ENCODE measurements around the gene ADCY1.

ADCY1 gene

DNA sequence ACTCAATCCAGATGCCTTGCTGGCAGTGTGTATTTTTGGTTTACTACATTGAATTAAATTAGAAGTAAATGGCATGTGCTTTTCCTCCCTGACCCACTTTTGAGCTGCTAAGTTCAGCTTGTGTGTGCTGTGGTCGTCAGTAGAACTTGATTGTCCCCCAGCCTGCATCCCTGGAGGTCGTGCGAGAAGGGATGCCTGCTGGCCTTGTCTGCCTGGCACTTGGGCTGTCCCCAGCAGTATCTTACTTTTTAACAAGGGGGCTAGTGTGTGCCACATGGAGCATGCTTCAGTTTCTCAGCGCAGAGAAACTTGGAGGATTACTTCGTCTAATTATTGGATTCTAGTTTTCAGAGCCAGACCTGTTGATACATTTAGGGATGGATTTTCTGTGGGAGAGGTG lies 80.2 kb downstream of the ADCY1 start:
- DNase-seq: no peak

DNA sequence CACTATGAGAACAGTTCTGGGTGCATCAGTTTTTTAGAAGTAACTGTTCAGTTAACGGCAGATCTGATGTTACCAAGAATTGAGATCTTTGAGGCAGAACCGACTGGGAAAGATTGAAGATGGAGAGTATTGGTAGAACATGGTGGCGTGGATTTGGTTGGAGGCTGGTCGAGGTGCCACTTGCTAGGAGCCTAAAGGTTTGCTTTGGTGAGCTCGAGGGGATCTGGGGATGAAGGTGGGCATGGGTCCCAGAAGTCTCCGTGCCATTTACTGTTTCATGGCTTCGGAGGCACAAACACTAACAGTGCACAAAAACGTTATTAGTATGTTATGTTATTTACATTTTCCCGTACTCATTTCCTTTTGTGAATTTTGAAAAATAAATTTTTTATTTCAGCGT lies 81.4 kb downstream of the ADCY1 start:
- no peak for DNase-seq

DNA sequence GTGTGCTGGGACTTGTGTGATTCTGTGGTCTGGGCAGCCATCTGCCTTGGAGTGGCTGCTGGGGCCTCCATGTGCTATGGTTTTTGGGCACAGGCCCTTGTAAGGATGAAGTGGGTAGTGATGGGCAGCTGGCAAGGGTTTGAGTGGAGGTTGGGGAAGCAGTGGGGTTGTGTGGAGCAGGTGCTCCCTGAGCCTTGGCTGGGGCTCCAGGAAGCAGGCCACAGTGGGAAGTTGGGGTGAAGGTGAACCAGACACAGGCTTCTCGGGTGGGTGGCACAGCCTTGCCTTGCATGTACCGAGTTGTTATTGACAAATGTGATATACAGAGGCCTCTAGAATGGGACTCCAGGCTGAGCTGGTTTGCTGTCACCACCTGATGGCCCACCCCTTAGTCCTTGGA lies 82.3 kb downstream of the ADCY1 start:
- no peak for DNase-seq

DNA sequence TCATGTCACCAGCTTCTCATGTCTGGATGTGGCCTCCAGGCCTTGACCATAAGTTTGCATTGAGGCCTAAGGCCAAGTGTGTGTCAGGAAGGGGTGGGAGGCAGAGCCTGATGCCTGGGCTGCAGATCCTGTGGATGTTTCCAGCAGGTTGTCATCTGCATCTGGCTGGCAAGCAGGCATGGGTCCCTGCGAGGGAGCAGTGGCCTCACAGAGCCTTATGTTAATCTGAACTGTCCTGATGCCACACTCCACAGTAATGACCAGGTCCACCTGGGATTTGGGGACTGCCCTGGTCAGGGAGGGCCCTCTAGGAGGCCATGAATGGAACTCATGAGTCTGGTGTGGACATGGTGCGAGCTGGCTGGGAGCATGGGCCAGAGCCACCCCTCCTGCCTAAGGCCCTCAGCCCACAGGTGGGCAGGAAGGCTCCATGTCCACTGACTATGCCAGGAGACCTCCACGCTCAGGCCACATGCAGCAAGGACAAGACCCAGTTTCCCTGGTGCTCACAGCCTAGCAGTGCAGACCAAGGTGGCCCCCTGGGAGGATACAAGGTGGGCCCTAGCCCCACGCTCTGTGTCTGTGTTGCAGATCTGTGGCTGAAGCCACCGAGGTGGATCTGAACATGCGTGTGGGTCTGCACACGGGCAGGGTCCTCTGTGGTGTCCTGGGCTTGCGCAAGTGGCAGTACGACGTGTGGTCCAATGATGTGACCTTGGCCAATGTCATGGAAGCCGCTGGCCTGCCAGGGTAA lies 83.1 kb downstream of the ADCY1 start:
- no peak for DNase-seq

DNA sequence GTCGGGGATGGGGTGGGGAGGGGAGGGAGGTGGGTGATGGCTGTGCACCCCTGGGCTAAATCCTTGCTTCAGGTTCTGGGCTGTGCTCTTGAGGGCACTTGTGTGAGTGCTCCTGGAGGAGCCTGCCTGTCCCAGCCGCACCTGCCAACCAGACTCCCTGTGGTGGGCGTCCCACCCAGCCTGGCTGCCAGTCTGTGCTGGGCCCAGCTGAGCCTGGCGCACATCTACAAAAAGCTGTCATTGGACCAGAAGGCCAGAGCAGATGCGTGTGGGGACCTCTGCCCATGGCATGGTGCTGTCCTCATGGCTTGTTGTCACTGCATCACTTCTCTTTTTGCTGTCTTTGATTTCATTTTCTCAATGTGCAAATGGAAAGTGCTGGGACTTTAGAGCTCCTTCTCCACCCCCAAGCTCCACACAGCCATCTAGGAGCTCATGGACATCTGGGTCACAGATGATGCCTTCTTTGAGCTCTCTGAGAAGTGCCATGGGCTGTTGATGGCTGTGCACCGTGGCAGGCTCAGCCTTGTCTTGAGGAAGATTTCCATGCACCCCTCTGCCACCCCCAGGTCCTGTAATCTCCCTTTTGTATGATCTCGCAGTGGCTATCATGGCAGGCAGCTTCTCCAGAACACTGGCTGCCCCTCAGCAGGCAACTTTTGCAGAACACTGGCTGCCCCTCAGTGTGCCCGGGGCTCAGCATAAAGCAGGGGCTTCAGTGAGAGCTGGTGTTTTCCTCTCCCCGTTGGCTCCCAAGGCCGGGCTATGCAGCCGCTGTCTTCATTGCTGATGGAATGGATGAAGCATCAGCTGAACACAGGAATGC lies 83.9 kb downstream of the ADCY1 start:
- DNase-seq: no peak

DNA sequence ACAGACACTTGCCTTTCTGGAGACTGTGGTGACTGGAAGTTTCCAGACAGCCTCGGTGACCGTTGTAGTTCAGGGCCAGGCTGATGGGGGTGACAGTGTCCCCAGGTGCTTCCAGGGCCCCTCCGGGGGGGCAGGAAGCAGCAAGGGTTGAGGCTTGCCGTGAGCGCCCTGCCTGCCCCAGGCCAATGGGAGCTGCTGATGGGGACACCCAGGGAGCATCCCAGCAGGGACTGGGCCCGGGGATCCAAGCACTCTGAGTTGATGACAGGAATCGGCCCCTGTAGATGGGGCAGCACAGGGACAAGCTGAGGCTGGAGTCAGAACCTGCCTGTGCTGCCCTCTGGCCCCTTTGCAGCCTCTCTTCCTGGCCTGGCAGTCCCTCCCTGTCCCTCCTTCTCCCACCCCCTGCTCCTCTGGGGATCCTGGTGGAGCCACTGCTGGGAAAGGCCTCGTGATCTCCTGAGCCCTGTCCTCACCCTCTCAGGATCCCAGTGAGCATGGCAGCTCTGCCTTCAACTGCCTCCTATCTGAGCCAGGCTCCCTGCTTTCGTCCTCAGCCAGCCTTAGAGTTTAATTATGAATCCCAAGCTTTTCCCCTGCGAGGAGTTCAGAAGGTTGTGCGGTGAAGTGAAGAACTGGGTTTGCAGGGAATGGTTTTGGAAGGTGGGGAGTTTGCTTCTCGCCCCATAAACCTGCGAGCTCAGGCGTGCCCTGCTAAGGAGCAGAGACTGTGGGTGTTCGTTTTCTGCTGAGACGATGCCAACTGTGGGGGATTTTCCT lies 84.7 kb downstream of the ADCY1 start:
- no peak for DNase-seq

DNA sequence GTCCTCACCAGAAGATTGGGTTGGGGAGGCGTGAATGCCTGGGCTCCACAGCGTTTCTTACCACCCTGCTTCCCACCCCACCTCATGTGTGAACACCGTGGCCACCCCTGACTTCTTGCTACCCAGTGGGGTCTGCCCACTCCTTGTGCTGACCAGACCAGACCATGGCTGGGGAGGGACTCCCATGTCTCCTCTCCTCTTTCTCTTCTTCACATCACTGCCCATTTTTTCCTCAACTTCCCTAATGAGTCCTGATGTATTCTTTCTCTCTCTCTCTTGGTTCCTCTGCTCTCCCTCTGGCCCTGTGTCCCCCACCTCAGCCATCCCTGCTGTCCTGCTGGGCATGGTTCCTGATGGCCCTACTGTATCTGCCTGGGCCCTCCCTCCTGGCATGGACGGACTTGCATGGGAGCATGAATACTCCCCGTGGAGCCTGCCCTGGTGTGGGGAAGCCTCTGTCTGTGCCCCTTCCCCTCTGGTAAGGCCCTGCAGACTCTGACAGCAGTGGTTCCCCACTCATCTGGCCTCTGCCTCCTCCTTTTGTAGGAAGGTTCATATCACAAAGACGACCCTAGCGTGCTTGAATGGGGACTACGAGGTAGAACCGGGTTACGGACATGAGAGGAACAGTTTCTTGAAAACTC lies 85.5 kb downstream of the ADCY1 start:
- no peak for DNase-seq

DNA sequence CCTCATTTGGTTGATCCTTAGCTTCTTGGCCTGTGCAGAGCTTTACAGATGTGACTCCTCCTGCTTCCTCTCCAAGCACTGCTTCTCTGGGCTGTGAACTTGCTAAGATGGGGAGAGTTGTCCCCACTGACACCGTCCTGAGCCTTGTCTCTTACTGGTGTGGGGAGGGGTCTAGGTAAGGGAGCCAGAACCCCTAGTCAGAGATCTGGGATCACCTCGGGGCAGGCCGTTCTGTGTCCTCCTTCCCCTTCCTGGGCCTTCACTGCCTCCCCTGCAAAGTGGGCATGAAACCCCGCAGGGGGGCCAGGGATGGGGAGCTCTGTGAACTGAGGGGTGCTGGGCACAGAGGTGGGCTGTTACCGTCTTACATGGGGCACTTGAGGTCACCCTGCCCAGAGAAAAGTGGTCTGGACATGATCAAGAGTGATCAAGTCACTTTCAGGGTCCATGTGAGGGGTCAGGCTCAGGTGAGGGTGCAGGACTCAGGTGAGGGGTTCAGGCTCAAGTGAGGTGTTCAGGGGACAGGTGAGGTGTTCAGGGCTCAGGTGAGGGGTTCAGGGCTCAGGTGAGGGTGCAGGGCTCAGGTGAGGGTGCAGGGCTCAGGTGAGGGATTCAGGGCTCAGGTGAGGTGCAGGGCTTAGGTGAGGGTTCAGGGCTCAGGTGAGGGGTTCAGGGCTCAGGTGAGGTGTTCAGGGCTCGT lies 86.2 kb downstream of the ADCY1 start:
- no peak for DNase-seq

DNA sequence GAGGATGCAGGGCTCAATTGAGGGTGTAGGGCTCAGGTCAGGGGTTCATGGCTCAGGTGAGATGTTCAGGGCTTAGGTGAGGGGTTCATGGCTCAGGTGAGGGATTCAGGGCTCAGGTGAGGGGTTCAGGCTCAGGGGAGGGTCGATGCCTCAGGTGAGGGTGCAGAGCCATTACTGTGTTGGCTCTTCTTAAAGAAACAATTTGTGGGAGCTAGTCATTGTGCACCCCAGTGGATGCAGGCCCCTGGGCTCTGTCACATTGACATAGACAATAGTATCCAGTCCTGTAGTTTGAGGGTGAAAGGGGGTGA lies 86.7 kb downstream of the ADCY1 start:
- DNase-seq: no peak

DNA sequence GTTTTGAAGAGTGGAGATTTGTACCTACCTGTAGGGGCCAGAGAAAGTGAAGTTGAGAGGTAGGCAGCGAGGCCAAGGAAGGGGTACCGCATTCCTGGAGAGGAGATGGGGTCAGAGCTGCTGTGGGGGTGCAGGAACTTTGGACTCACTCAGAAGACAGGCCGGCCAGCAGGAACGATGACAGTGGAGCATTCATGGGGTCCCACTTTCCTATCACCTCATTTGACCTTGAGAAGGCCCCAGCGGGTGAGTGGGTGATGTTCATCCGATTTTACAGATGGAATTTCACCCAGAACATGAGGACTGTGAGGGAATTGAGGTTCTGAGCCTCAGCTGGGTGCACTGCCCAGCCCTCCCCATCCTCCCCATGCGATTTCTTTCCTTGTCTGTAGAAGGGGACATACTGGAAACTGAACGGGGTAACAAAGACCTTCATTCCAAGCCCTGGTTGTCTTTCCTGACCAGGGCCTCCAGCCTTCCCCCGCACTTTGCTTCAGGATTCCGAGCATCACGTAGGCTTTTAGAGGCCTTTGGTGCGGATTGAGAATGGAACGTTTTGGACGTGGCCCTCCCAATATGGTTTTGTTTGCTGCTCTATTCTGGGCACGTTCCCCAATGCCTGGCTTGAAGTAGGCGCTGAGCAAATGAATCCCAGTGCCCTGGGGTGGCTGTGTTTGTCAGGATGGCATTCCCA lies 87.3 kb downstream of the ADCY1 start:
- no peak for DNase-seq

DNA sequence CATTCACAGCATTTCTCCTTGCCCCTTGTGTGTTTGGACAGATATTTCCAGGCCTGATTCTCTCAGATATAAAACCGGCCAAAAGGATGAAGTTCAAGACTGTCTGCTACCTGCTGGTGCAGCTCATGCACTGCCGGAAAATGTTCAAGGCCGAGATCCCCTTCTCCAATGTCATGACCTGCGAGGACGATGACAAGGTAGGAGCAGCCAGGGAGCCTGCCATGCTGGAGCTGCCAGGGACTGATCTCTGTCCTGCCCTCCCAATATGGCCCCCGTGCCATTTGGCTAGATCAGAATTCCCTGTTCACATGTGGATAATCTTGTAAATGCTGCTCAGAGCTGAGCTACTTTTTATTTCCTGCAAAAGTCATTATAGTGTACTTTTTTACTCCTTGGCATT lies 87.8 kb downstream of the ADCY1 start:
- DNase-seq: no peak

DNA sequence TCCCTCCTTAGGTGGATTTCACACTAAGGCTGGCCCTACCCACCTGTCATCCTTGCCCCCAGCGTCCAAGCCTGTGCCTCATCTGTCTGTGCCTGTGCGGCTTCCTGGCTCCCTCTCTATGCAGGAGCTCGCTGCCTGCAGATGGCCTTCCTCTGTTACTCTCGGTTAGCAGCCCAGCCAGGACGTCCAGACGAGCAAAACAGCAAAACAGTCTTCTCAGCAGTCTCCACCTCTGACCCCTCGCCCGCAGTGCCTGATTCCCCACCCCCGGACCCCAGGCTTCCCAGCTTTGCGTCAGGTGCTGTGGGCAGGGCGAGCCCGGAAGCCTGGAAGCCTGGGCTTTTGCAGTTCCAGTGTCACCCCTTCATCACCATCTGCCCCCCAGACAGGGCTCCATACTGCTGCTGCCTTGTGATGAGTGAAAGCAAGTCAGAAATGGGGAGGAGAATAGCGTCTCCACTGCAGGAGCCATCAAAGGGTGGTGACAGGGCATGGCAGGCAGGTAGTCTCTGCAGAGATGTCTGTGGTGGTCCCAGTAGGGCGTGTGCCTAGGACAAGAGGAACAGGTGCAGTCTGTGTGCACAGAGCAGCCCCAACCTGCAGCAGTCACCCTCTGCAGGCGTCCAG lies 88.5 kb downstream of the ADCY1 start:
- no peak for DNase-seq

DNA sequence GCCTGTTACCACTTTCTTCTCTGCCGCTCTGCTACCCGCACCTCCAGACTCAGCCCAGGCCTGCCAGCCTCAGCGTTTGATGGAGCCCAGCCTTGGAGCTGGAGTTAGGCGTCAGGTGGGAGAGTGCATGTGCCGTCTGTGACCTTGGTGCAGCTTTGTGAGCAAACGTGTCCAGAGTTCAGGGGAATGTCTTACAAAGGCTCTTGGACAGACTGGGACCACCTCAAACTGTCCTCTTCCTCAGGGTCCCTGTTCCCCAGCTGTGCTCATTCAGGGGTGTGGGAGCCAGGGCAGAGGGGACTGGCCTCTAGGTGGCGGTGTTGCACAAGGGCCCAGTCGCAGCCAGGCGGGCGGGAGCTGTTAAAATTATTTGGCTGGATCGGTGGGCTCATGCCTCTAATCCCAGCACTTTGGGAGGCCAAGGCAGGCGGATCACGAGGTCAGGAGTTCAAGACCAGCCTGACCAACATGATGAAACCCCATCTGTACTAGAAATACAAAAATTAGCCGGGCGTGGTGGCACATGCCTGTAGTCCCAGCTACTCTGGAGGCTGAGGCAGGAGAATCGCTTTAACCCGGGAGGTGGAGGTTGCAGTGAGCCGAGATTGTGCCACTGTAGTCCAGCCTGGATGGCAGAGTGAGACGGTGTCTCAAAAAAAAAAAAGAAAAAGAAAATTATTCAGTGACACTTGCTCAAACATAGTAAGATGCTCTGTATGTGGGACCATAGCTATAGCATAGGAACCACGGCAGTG lies 89.2 kb downstream of the ADCY1 start:
- DNase-seq: no peak

DNA sequence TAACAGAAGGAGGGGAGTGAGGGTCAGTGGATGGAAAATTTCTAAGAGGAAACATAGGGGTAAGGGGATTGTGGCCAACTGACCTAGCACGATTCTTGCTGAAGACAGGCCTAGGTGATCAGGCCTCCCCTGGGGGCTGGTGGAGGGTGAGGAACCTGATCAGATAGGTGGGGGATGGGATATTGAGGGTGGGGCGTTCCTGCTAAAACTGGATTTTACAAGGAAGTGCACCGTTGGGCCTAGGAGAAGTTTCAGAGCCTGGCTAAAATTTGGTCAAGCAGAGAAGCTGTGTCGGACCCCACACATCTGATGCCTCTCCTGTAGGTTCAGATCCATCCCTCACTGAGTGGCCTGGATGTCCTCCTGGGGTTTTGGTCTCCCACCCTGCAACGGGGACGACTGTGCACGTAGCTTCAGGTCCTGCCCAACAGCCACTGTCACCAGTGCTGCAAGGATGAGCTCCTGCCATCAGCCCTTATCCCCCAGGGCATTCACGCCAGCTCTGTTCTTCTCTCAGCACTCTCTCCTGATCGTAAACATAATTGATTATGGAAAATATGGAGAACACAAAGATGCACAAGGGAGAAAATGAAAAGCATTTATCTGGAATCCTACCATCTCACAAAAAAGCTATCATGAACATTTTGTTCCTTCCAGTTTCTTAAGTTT lies 89.9 kb downstream of the ADCY1 start:
- DNase-seq: no peak

DNA sequence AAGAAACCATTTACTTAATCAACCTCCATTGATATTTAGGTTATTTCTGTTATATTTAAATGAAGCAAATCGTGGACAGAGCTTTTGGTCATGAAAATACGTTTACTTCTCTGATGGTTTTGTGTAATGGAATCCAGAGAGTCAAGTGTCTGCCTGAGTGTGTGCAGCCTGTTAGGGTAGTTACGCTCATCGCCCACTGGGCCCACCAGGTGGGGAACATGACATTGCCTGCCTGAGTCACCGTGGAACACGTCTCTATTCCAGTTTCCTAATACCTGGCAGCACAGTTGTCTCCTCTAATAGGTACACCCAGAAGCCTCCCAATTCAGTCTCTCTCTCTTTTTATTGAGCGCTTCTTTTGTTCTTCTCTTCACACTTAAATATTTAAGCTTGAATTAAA lies 91.0 kb downstream of the ADCY1 start:
- no peak for DNase-seq

DNA sequence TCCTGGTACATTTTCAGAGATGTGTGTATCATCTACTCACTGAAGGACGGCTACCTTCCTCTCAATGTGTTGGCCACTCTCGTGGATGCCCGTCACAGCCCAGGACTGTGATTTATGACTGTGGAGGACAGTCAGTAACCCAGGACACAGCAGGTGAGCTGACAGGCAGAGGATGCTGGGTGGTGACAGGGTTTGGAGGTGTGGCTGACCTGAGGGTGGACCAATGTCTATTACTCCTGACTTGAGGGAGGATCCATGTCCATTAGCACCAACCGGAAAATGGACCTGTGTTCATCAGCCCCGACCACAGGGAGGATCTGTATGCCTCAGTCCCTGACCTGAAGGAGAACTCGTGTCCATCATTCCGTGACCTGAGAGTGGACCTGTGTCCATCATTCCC lies 96.1 kb downstream of the ADCY1 start:
- DNase-seq: no peak

DNA sequence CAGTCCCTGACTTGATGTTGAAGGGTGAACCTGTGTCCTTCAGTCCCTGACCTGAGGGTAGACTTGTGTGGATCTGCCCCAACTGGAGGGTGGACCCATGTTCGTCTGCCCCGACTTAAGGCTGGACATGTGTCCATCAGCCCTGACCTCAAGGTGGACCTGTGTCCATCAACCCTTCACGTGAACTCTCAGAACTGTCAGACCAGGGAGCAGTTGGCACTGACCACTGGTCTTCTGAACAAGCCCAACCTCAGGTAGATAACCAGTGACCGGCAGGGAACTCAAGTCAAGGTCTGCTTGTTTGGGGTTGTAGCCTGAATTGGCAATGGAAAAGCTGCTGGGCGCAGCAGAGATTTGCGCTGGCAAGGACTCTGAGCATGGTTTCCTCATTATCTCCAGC lies 96.5 kb downstream of the ADCY1 start:
- DNase-seq: no peak

DNA sequence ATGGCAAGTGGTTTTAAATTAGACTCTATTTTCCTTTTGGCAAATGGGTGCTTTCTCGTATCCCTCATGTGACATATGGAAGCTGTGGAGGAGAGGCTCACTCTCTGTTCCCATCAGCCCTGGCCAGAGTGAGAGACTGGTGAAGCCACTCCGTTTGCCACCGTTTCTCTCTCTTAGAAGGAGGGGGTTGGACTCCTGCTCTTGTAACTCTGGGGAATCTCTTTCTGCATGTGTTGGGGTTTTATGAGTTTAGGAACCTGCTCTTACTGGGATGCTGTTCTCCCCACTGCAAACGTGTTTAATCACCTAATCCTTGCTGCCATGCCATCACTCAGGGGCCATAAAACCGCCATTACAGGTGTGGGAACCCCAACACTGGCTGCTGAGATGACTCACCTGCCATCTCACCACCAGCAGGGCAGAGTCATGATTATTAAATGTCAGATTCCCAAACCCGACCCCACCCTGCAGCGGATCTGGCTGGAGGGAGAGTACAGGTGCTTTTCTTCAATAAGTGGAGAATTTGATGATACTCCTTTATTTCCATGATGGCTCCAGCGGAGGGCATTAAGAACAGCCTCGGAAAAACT lies 103.2 kb downstream of the ADCY1 start:
- DNase-seq: no peak

DNA sequence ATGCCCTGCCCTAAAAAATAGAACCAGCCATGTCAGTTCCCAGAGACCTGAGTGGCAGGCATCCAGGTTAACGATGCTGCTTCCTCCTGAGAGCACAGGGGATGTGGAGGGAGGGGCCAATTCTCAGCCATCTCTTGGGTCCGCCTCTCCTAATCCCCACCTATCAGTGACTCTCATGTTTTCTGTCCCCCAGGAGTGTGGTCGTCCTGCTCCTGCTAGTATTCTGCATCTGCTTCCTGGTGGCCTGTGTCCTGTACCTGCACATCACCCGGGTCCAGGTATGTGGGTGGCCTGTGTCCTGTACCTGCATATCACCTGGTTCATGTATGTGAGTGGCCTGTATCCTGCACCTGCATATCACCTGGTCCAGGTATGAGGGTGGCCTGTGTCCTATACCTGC lies 105.3 kb downstream of the ADCY1 start:
- no peak for DNase-seq

DNA sequence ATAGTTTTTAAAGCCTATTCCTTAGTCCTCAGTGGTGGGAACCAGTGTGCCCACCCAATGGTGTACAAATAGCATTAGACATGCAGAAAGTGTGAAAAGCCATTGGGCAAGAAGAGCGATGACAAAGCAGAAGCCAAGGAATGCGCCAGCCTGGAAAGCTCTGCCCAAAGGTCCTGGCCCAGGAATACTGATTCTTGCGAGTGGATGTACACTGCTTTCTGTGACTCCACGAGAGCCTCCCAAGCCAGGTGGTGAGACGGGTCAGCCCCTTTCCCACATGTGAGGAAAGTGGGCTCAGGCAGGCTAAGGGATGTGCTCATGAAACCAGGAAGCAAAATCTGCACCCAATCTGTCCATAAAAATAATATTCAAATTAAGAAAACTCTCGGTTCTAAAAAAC lies 106.6 kb downstream of the ADCY1 start:
- DNase-seq: no peak

All from NCI-H2107 (cell line).